H9 (cell line): ENCODE results near the gene CFAP161. TPM values are rescaled to one million over a fixed set of nuclear protein-coding genes. Genes with fewer than 3 reads are reported as not detected.

Experiments
- DNase-seq: peaks from one replicate; pipeline ENCODE4 v3.0.0-alpha.2; 2017
- H2AFZ ChIP-seq: one replicate; pipeline ENCODE4 v1.6.1; 2013; ENCODE audit warnings: mild to moderate bottlenecking, low read length, control low read depth, moderate library complexity
- H2AK5ac ChIP-seq: 2 replicates; pipeline ENCODE4 v1.6.1; 2013; ENCODE audit warnings: low read length, control low read depth, mixed read lengths; ENCODE audit not compliant: insufficient read length
- H2BK120ac ChIP-seq: one replicate; pipeline ENCODE4 v1.6.1; 2013; ENCODE audit warnings: low read depth, mild to moderate bottlenecking, low read length, control low read depth, inconsistent platforms; ENCODE audit not compliant: poor library complexity, severe bottlenecking
- H2BK12ac ChIP-seq: 2 replicates; pipeline ENCODE4 v1.6.1; 2013; ENCODE audit warnings: low read length, control low read depth, mixed read lengths, low read depth; ENCODE audit not compliant: insufficient read length
- H2BK15ac ChIP-seq: 2 replicates; pipeline ENCODE4 v1.6.1; 2013; ENCODE audit warnings: low read depth, low read length, control low read depth
- H2BK20ac ChIP-seq: one replicate; pipeline ENCODE4 v1.6.1; 2013; ENCODE audit warnings: low read depth, mild to moderate bottlenecking, low read length, control low read depth, inconsistent platforms; ENCODE audit not compliant: poor library complexity, severe bottlenecking
- H2BK5ac ChIP-seq: 2 replicates; pipeline ENCODE4 v1.6.1; 2013; ENCODE audit warnings: low read length, control low read depth, mixed read lengths; ENCODE audit not compliant: insufficient read length
- H3K14ac ChIP-seq: 2 replicates; pipeline ENCODE4 v1.6.1; 2013; ENCODE audit warnings: low read length, control low read depth; ENCODE audit not compliant: insufficient read depth
- H3K18ac ChIP-seq: 2 replicates; pipeline ENCODE4 v1.6.1; 2013; ENCODE audit warnings: low read depth, mild to moderate bottlenecking, mixed read lengths, low read length, control low read depth; ENCODE audit not compliant: insufficient read length
- H3K23ac ChIP-seq: 2 replicates; pipeline ENCODE4 v1.6.1; 2013; ENCODE audit warnings: low read length, control low read depth, mixed read lengths, low read depth; ENCODE audit not compliant: insufficient read length
- H3K23me2 ChIP-seq: 2 replicates; pipeline ENCODE4 v1.6.1; 2013; ENCODE audit warnings: low read depth, mild to moderate bottlenecking, mixed read lengths, low read length, control low read depth; ENCODE audit not compliant: insufficient read length, poor library complexity, severe bottlenecking
- H3K27ac ChIP-seq: 2 replicates; pipeline ENCODE4 v1.5.1; 2013; ENCODE audit warnings: low read length, control low read depth, mixed read lengths, low read depth; ENCODE audit not compliant: insufficient read length
- H3K27me3 ChIP-seq: 2 replicates; pipeline ENCODE4 v1.6.1; 2013; ENCODE audit warnings: low read length, control low read depth, inconsistent platforms; ENCODE audit not compliant: insufficient read depth
- H3K4ac ChIP-seq: 2 replicates; pipeline ENCODE4 v1.6.1; 2013; ENCODE audit warnings: low read depth, mild to moderate bottlenecking, control low read depth, inconsistent platforms, low read length, moderate library complexity
- H3K4me1 ChIP-seq: 2 replicates; pipeline ENCODE4 v1.6.1; 2013; ENCODE audit warnings: low read length, control low read depth, inconsistent platforms; ENCODE audit not compliant: insufficient read depth
- H3K4me2 ChIP-seq: 2 replicates; pipeline ENCODE4 v1.6.1; 2013; ENCODE audit warnings: low read length, control low read depth, mixed read lengths; ENCODE audit not compliant: insufficient read length, insufficient read depth
- H3K56ac ChIP-seq: 2 replicates; pipeline ENCODE4 v1.6.1; 2013; ENCODE audit warnings: low read depth, mild to moderate bottlenecking, mixed read lengths, low read length, control low read depth; ENCODE audit not compliant: insufficient read length
- H3K79me1 ChIP-seq: 2 replicates; pipeline ENCODE4 v1.6.1; 2013; ENCODE audit warnings: low read depth, mild to moderate bottlenecking, moderate library complexity, low read length, control low read depth, inconsistent platforms; ENCODE audit not compliant: insufficient read depth, poor library complexity, severe bottlenecking
- H3K79me2 ChIP-seq: 2 replicates; pipeline ENCODE4 v1.6.1; 2013; ENCODE audit warnings: low read length, control low read depth, inconsistent platforms; ENCODE audit not compliant: insufficient read depth
- H3K9ac ChIP-seq: 2 replicates; pipeline ENCODE4 v1.6.1; 2013; ENCODE audit warnings: low read length, control low read depth, mixed read lengths; ENCODE audit not compliant: insufficient read length; ENCODE audit errors: extremely low read depth
- H3K9me3 ChIP-seq: one replicate; pipeline ENCODE4 v1.6.1; 2013; ENCODE audit warnings: low read depth, low read length, inconsistent platforms; ENCODE audit not compliant: control insufficient read depth
- H3T11ph ChIP-seq: one replicate; pipeline ENCODE4 v1.6.1; 2013; ENCODE audit warnings: mild to moderate bottlenecking, low read length, control low read depth, inconsistent platforms
- H4K20me1 ChIP-seq: one replicate; pipeline ENCODE4 v1.6.1; 2013; ENCODE audit not compliant: control insufficient read depth, insufficient read length, insufficient read depth
- H4K5ac ChIP-seq: 2 replicates; pipeline ENCODE4 v1.6.1; 2013; ENCODE audit warnings: low read depth, mild to moderate bottlenecking, mixed read lengths, low read length, control low read depth; ENCODE audit not compliant: insufficient read length
- H4K8ac ChIP-seq: replicated peaks from 2 replicates; pipeline ENCODE4 v1.6.1; 2013; ENCODE audit warnings: low read length, control low read depth, mixed read lengths, low read depth; ENCODE audit not compliant: insufficient read length
- H4K91ac ChIP-seq: 2 replicates; pipeline ENCODE4 v1.6.1; 2013; ENCODE audit warnings: low read depth, mild to moderate bottlenecking, moderate library complexity, mixed read lengths, low read length, control low read depth; ENCODE audit not compliant: insufficient read length
- H3K27ac Mint-ChIP-seq, 3 experiments: 2 replicates in 2 of 3; 3 replicates in 1 of 3; pipeline ENCODE4 v1.8.0; 2020 to 2021; ENCODE audit warnings: mixed read lengths in 3 of 3, mild to moderate bottlenecking in 1 of 3, moderate library complexity in 1 of 3
- H3K27me3 Mint-ChIP-seq: 2 replicates; pipeline ENCODE4 v1.8.0; 2021; ENCODE audit warnings: low read depth, mild to moderate bottlenecking, moderate library complexity, mixed read lengths
- H3K36me3 Mint-ChIP-seq, 3 experiments: 2 replicates in 2 of 3; 3 replicates in 1 of 3; pipeline ENCODE4 v1.8.0; 2020 to 2021; ENCODE audit warnings: low read depth in 3 of 3, mixed read lengths in 3 of 3; ENCODE audit not compliant: insufficient read depth in 1 of 3
- H3K4me1 Mint-ChIP-seq, 2 experiments: 2 replicates each; pipeline ENCODE4 v1.8.0; 2020; ENCODE audit warnings: mixed read lengths in 2 of 2
- H3K4me3 Mint-ChIP-seq, 2 experiments: 2 replicates in 1 of 2; 3 replicates in 1 of 2; pipeline ENCODE4 v1.8.0; 2020 to 2021; ENCODE audit warnings: mild to moderate bottlenecking in 2 of 2, mixed read lengths in 2 of 2, moderate library complexity in 1 of 2
- H3K9me3 Mint-ChIP-seq, 2 experiments: 2 replicates in 1 of 2; 3 replicates in 1 of 2; pipeline ENCODE4 v1.8.0; 2020; ENCODE audit warnings: mild to moderate bottlenecking in 2 of 2, mixed read lengths in 2 of 2, moderate library complexity in 1 of 2
- CTCF ChIP-seq: fragments of 200-600 bp; sonication (generic); conservative IDR thresholded peaks from 3 replicates; pipeline ENCODE4 v1.8.0; 2021; ENCODE audit warnings: antibody characterized with exemption, mild to moderate bottlenecking
- WGBS: extraction: QIAGEN DNeasy Blood & Tissue Kit; methylation state at CpG from one replicate; pipeline ENCODE4 v1.1.7; 2013; ENCODE audit warnings: missing lambda C conversion rate, low lambda C conversion rate, mixed read lengths; ENCODE audit not compliant: insufficient read length; ENCODE audit errors: extremely low coverage; 5-methylcytosine and 5-hydroxymethylcytosine counted together
- total RNA-seq: library from RNA; stranded (reverse); gene quantifications from 2 replicates; pipeline ENCODE4 v1.2.1, GENCODE V29; 2021

CFAP161 gene
- total RNA-seq, 1 experiment from 2014 or later = 0.24 TPM

GRCh38 chr15:81098349-81098748 lies 35.7 kb upstream of the CFAP161 start:
- H2BK5ac ChIP-seq = no peak overlapping the region
- no CpG with 5 or more reads among the region's 4 CpGs for WGBS
- H3K4me2 ChIP-seq = no peak overlapping the region
- no peak overlapping the region for H2BK12ac ChIP-seq
- no peak for DNase-seq
- no peak for TF ChIP-seq CTCF
- H3K36me3 Mint-ChIP-seq = no peaks in the 10 kb centered on the region
- H3K79me1 ChIP-seq = no peaks in the 10 kb centered on the region
- H3K23me2 ChIP-seq = no peaks in the 10 kb centered on the region
- no peak overlapping the region for H3K27ac Mint-ChIP-seq
- H3T11ph ChIP-seq = no peak overlapping the region
- no peak overlapping the region for H2BK15ac ChIP-seq
- no peak overlapping the region for H2BK20ac ChIP-seq
- no peaks in the 10 kb centered on the region for H4K20me1 ChIP-seq
- no peaks in the 10 kb centered on the region for H3K4me1 ChIP-seq
- no peak overlapping the region for H3K4me3 Mint-ChIP-seq
- no peak overlapping the region for H3K18ac ChIP-seq
- H2AK5ac ChIP-seq = no peak overlapping the region
- no peak overlapping the region for H3K4ac ChIP-seq
- H3K9ac ChIP-seq = no peak overlapping the region
- H3K79me2 ChIP-seq = no peaks in the 10 kb centered on the region
- no peak overlapping the region for H3K23ac ChIP-seq
- no peaks in the 10 kb centered on the region for H3K27me3 ChIP-seq
- H3K4me1 Mint-ChIP-seq = peaks cover 3 to 4% of the 10 kb centered on the region in 2 experiments; a peak in 2 of 4 replicates
- peaks cover 10% of the 10 kb centered on the region for H3K27me3 Mint-ChIP-seq
- H4K8ac ChIP-seq = no peak overlapping the region
- H4K5ac ChIP-seq = no peak overlapping the region
- H3K9me3 Mint-ChIP-seq = no peaks in the 10 kb centered on the region
- H3K56ac ChIP-seq = no peak overlapping the region
- no peak overlapping the region for H4K91ac ChIP-seq
- no peak overlapping the region for H3K27ac ChIP-seq
- no peaks in the 10 kb centered on the region for H3K9me3 ChIP-seq
- no peak overlapping the region for H2AFZ ChIP-seq
- no peak overlapping the region for H2BK120ac ChIP-seq
- H3K14ac ChIP-seq = no peak overlapping the region
